A549 (cell line): Measurements from ENCODE around the gene PGM5.

Experiments
- CHD2 ChIP-seq: fragments of 150-350 bp; IDR thresholded peaks from 2 replicates; pipeline ENCODE4 v1.6.1; 2014; ENCODE audit warnings: low read length; ENCODE audit not compliant: partially characterized antibody
- E2F6 ChIP-seq: IDR thresholded peaks from 2 replicates; pipeline ENCODE4 v1.6.1; 2012; ENCODE audit warnings: low read depth, borderline replicate concordance
- EP300 ChIP-seq, 2 experiments: fragments of >200 bp; sonication (Bioruptor Twin); formaldehyde crosslinking; IDR thresholded peaks; 2 replicates in 1 of 2; 3 replicates in 1 of 2; pipeline ENCODE4 v1.6.1; 2016 to 2017
- MYC ChIP-seq: IDR thresholded peaks from 2 replicates; pipeline ENCODE4 v1.6.1; 2012; ENCODE audit warnings: mild to moderate bottlenecking, inconsistent platforms, low read length, improper control_type of control experiment, borderline replicate concordance
- SREBF2 ChIP-seq: fragments of 450-650 bp; IDR thresholded peaks from 2 replicates; pipeline ENCODE4 v1.6.1; 2014; ENCODE audit warnings: mild to moderate bottlenecking, moderate library complexity
- TF ChIP-seq, protein P1 (sequence below): fragments of >200 bp; sonication (Bioruptor Twin); formaldehyde crosslinking; IDR thresholded peaks from 3 replicates; pipeline ENCODE4 v1.5.1; 2016
- TF ChIP-seq, protein P2 (sequence below): fragments of 200-600 bp; sonication (generic); IDR thresholded peaks from 2 replicates; pipeline ENCODE4 v1.6.1; 2016; ENCODE audit warnings: antibody characterized with exemption, mild to moderate bottlenecking, moderate library complexity

DNA sequence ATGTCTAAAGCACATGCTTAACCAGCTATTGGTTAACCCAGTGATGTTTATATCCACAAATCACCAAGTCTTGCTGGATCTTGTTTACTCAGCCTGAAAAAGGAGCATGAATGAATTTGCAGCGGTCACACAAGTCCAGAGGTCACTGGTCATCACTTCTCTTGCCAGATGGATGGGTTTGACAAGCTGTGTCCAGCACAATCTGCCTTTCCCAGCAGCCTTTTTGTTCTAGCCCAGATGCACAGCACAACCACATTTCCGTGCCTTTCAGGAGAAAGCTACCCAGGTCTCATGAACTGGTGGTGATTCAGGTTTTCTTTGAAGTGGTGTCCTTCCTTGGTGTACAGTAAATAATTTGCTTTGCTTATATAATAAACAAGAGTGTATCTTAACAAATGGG is 152.1 kb downstream of the PGM5 start:
- TF ChIP-seq MYC (no peak), E2F6 (no peak), SREBF2 (no peak), CHD2 (no peak), EP300 (IDR thresholded peaks at IDR 0.05) (no peak)
- TF ChIP-seq, protein P1, sequence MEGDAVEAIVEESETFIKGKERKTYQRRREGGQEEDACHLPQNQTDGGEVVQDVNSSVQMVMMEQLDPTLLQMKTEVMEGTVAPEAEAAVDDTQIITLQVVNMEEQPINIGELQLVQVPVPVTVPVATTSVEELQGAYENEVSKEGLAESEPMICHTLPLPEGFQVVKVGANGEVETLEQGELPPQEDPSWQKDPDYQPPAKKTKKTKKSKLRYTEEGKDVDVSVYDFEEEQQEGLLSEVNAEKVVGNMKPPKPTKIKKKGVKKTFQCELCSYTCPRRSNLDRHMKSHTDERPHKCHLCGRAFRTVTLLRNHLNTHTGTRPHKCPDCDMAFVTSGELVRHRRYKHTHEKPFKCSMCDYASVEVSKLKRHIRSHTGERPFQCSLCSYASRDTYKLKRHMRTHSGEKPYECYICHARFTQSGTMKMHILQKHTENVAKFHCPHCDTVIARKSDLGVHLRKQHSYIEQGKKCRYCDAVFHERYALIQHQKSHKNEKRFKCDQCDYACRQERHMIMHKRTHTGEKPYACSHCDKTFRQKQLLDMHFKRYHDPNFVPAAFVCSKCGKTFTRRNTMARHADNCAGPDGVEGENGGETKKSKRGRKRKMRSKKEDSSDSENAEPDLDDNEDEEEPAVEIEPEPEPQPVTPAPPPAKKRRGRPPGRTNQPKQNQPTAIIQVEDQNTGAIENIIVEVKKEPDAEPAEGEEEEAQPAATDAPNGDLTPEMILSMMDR: no peak
- TF ChIP-seq, protein P2, sequence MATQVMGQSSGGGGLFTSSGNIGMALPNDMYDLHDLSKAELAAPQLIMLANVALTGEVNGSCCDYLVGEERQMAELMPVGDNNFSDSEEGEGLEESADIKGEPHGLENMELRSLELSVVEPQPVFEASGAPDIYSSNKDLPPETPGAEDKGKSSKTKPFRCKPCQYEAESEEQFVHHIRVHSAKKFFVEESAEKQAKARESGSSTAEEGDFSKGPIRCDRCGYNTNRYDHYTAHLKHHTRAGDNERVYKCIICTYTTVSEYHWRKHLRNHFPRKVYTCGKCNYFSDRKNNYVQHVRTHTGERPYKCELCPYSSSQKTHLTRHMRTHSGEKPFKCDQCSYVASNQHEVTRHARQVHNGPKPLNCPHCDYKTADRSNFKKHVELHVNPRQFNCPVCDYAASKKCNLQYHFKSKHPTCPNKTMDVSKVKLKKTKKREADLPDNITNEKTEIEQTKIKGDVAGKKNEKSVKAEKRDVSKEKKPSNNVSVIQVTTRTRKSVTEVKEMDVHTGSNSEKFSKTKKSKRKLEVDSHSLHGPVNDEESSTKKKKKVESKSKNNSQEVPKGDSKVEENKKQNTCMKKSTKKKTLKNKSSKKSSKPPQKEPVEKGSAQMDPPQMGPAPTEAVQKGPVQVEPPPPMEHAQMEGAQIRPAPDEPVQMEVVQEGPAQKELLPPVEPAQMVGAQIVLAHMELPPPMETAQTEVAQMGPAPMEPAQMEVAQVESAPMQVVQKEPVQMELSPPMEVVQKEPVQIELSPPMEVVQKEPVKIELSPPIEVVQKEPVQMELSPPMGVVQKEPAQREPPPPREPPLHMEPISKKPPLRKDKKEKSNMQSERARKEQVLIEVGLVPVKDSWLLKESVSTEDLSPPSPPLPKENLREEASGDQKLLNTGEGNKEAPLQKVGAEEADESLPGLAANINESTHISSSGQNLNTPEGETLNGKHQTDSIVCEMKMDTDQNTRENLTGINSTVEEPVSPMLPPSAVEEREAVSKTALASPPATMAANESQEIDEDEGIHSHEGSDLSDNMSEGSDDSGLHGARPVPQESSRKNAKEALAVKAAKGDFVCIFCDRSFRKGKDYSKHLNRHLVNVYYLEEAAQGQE: no peak
